ENCODE results near the gene TBL1X.

DNA sequence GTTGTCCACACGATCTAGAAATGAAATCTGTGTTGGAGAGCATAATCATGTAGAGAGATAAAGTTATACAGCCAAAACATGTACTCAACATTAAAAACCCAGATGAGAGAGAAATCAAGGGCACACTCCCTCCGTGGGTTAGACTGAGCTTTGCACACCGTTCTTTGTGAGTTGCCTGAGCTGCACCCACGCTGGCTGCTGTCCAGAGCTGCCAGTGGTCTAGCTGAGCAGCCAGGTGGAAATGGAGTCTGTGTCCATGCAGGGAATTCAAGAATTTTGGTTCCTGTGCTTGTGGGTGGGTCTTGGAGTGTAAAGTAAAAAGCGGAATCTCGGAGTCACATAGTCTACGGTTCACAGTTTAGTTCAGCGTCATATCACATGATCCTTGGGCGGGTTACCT lies 216.2 kb downstream of the TBL1X start:
- TF ChIP-seq, protein P1, sequence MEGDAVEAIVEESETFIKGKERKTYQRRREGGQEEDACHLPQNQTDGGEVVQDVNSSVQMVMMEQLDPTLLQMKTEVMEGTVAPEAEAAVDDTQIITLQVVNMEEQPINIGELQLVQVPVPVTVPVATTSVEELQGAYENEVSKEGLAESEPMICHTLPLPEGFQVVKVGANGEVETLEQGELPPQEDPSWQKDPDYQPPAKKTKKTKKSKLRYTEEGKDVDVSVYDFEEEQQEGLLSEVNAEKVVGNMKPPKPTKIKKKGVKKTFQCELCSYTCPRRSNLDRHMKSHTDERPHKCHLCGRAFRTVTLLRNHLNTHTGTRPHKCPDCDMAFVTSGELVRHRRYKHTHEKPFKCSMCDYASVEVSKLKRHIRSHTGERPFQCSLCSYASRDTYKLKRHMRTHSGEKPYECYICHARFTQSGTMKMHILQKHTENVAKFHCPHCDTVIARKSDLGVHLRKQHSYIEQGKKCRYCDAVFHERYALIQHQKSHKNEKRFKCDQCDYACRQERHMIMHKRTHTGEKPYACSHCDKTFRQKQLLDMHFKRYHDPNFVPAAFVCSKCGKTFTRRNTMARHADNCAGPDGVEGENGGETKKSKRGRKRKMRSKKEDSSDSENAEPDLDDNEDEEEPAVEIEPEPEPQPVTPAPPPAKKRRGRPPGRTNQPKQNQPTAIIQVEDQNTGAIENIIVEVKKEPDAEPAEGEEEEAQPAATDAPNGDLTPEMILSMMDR (IDR thresholded peaks at IDR 0.05), result no peak
- TF ChIP-seq POLR2A (IDR thresholded peaks at IDR 0.05), result no peak
